HG02981 (cell line): Measurements from ENCODE around the gene PIP5K1B.
A peak's percentile ranks its signal among the peaks of the same experiment; 100 is the strongest.

Source experiments
- ATAC-seq: cut with Tn5 transposase; IDR thresholded peaks from one replicate; pipeline ENCODE4 v1.9.1; 2021; ENCODE audit warnings: mild to moderate bottlenecking, moderate library complexity; ENCODE audit not compliant: unreplicated experiment

PIP5K1B gene

DNA sequence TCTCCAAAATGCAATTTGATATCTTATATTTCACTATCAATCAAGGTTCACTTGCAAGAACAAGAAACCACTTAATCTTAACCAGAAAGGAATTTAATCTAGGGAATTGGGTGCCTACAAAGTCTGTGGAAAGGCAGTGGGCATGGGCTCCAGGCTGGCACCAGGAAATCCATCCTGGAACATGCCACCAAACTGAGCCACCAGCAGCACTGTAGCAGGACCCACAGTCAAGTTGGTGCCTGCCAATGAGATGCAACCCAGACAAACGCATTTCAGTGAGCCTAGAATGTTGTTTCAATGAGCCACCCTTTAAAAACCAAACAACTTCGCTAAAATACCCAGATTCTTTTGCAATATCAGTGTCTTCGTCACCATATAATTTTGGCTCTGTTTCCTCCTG is 237.8 kb downstream of the PIP5K1B start:
- no peak for ATAC-seq

DNA sequence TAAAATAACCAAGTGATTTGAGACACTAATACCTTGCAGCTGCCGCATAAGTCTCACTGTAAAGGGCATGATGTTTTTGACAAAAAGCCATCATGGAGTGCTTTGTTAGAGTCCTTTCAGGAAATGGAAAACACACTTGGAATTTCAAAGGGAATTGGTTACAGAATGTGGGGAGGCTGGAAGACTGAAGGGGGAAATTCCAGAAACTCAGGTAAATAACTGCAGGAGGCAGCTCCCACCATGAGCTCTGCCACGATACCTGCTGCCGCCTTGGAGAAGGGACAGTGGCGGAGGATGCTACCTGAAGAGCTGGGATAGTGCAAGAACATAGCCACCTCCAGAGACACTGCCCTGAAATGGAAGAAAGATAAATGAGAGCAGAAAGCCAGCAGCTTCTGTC is 242.0 kb downstream of the PIP5K1B start:
- no peak for ATAC-seq

GRCh38 chr9:68947842-68948569 is 243.0 kb downstream of the PIP5K1B start:
- no peak for ATAC-seq

- no peak for ATAC-seq
These were observed 244.4 kb downstream of the PIP5K1B start for GRCh38 chr9:68949271-68950000.

GRCh38 chr9:68950188-68950587 is 245.1 kb downstream of the PIP5K1B start:
- no peak for ATAC-seq

GRCh38 chr9:68950689-68951088 is 245.6 kb downstream of the PIP5K1B start:
- no peak for ATAC-seq

GRCh38 chr9:68951879-68952659 is 247.0 kb downstream of the PIP5K1B start:
- peak; percentile 68 for ATAC-seq

- ATAC-seq: no peak
These were observed 248.7 kb downstream of the PIP5K1B start for GRCh38 chr9:68953771-68954170.

DNA sequence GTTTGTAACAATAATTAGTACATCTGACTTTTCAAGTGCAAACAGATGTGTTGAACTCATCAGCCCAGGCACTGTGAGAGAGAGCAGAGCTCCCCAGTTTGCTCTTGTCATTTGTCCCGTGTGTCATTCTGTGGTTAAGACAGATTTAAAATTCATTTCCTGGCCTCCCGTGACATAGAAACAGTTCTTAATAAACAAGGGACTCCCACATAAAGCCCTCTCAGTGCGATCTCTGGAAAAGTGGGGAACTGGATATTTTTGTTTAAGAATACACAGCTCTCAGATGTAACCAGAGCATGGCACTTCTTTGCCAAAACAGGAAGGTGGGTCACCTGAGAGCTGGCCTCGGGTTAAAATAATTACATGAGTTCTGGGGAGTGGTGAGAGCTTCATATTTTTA is 250.3 kb downstream of the PIP5K1B start:
- ATAC-seq: no peak

- ATAC-seq: no peak
These were observed 252.4 kb downstream of the PIP5K1B start for GRCh38 chr9:68957479-68957878.

GRCh38 chr9:68961587-68961986 is 256.5 kb downstream of the PIP5K1B start:
- peak; percentile 62 for ATAC-seq

GRCh38 chr9:68963416-68963815 is 258.4 kb downstream of the PIP5K1B start:
- no peak for ATAC-seq

DNA sequence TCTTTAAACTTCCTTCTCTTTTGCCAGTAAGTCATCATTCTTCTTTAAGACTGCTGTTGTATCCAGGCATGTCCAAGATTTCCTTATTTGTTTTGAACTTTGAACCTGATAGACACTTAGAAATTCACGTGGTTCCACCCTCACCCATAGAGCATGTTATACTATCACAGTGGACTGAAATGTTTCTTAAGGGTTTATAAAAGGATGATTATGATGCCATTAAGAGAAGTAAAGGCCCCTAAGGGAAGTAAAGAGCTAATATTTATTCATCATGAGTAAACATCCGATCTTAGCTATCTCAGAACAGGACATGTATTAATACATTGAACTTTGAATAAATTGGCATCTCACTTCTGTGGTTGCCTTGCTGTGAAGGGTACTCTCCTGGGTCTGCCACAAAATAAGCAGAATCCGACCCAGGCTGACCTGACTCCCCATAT is 259.1 kb downstream of the PIP5K1B start:
- ATAC-seq: no peak

GRCh38 chr9:68964765-68965164 is 259.7 kb downstream of the PIP5K1B start:
- ATAC-seq: no peak

- ATAC-seq: peak; percentile 60
These were observed 261.5 kb downstream of the PIP5K1B start for GRCh38 chr9:68966496-68966944.

DNA sequence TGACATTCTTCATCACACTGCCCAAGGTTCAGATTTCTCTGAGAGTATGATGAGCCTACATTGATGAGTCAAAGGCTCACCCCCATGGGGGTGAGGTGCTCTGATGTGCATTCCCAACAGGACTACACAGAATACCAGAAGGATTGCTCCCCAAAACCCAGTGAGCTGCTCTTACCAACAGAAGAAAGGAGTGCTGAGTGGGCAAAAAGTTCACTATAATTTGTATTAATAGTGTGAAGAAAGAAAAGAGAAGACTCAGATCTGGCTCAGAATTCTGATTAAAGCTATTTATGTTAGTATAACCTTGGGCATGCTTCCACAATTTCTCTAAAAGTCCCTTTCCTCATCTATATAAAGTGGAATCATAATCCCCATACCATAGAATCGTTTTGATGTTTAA is 262.8 kb downstream of the PIP5K1B start:
- no peak for ATAC-seq

- no peak for ATAC-seq
These were observed 264.5 kb downstream of the PIP5K1B start for GRCh38 chr9:68969538-68969937.

- ATAC-seq: no peak
These were observed 265.1 kb downstream of the PIP5K1B start for GRCh38 chr9:68970151-68970550.

GRCh38 chr9:68973619-68974018 is 268.6 kb downstream of the PIP5K1B start:
- ATAC-seq: no peak

DNA sequence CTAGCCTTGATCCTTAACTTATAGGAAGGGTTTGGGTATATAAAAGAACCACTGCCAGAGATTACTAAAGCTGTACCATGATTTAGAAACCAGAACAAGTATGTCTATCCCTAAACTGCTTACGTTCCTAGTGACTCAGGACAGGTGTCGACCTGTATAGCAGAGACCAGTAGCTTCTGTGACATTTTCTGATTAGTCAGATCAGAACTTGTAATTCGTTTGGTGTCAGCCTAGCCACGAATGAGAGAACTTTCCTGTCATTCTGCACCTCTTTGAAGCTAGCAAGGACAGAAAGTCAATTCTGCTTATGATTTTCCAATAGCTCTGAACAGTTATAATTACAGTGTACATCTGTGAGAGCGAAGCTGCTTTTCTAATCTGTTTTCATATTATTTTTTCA is 269.4 kb downstream of the PIP5K1B start:
- ATAC-seq: peak; percentile 77

DNA sequence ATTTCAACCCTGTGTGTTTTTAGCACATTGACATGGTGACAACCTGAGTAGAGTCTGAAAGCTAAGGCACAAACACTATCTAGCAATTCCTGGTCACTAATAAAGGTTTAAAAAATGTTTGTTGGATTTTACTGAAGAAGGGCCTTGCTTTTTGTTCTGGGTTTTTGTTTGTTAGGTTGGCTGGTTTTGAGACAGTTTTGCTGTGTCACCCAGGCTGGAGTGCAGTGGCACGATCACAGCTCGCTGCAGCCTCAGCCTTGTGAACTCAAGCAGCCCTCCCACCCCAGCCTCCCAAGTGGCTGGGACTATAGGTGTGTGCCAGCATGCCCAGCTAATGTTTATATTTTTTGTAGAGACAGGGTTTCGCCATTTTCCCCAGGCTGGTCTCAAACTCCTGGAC is 269.9 kb downstream of the PIP5K1B start:
- ATAC-seq: no peak
